Measurements from ENCODE around the gene MAST4. TPM values are rescaled to one million over a fixed set of nuclear protein-coding genes. Genes with fewer than 3 reads are reported as not detected.
"Not testable (repeated sequence)": the region's sequence is repeated elsewhere in the genome, so short reads cannot be mapped to it uniquely, and the experiment has no call there.

Gene MAST4
- total RNA-seq, 2 donors from 2014 or later = 11.0 to 11.5 TPM

GRCh38 chr5:67170767-67171166, 574.6 kb downstream of the MAST4 start:
- peaks cover 3% of the 10 kb centered on the region for H3K4me1 Mint-ChIP-seq
- H3K4me3 Mint-ChIP-seq = no peak overlapping the region
- H3K27ac Mint-ChIP-seq = no peak overlapping the region
- no peaks in the 10 kb centered on the region for H3K27me3 Mint-ChIP-seq (ENCODE audit: insufficient read depth)
- Histone ChIP-seq H3K27ac (ENCODE audit: low read depth, low read length) (no peak overlapping the region), H3K4me3 (ENCODE audit: low read length) (no peak overlapping the region), H3K9me3 (ENCODE audit: control insufficient read depth, low read length) (no peaks in the 10 kb centered on the region), H3K9ac (ENCODE audit: extremely low read depth, low read length, poor library complexity, severe bottlenecking) (no peak overlapping the region), H3K4me1 (ENCODE audit: control insufficient read depth, insufficient read depth, low read length) (no peaks in the 10 kb centered on the region), H3K27me3 (ENCODE audit: control insufficient read depth, insufficient read depth, low read length, poor library complexity, severe bottlenecking) (no peaks in the 10 kb centered on the region), H3K36me3 (ENCODE audit: control insufficient read depth, insufficient read depth, low read length) (no peaks in the 10 kb centered on the region)
- H3K9me3 Mint-ChIP-seq = no peaks in the 10 kb centered on the region
- no peak for DNase-seq
- 92 to 100% methylated on average over 2 to 3 of the region's 3 CpGs for WGBS, 2 experiments (ENCODE audit: insufficient coverage in 1 of 2, insufficient read length in 1 of 2)
- no peak for TF ChIP-seq CTCF (conservative IDR thresholded peaks at IDR 0.05)
- no peaks in the 10 kb centered on the region for H3K36me3 Mint-ChIP-seq (ENCODE audit: low read depth)

- H3K27ac Mint-ChIP-seq; H3K4me3 ChIP-seq (ENCODE audit: low read length); H3K9me3 ChIP-seq (ENCODE audit: control insufficient read depth, low read length); H3K36me3 Mint-ChIP-seq (ENCODE audit: low read depth); H3K27me3 ChIP-seq (ENCODE audit: control insufficient read depth, insufficient read depth, low read length, poor library complexity, severe bottlenecking); H3K4me1 ChIP-seq (ENCODE audit: control insufficient read depth, insufficient read depth, low read length); H3K27me3 Mint-ChIP-seq (ENCODE audit: insufficient read depth); H3K4me3 Mint-ChIP-seq; H3K4me1 Mint-ChIP-seq; H3K9ac ChIP-seq (ENCODE audit: extremely low read depth, low read length, poor library complexity, severe bottlenecking); DNase-seq; H3K36me3 ChIP-seq (ENCODE audit: control insufficient read depth, insufficient read depth, low read length); H3K27ac ChIP-seq (ENCODE audit: low read depth, low read length): not testable (repeated sequence)
- no CpG with 5 or more reads among the region's 2 CpGs for WGBS, 2 experiments (ENCODE audit: insufficient coverage in 1 of 2, insufficient read length in 1 of 2)
- H3K9me3 Mint-ChIP-seq = peaks cover 14% of the 10 kb centered on the region
Observed at GRCh38 chr5:67173351-67173750, 577.2 kb downstream of the MAST4 start.

- H3K4me3 Mint-ChIP-seq = no peak overlapping the region
- H3K9ac ChIP-seq (ENCODE audit: extremely low read depth, low read length, poor library complexity, severe bottlenecking) = no peak overlapping the region
Observed at GRCh38 chr5:67173959-67174358, 577.8 kb downstream of the MAST4 start.

More at GRCh38 chr5:67173959-67174358, 577.8 kb downstream of the MAST4 start:
- H3K4me1 ChIP-seq (ENCODE audit: control insufficient read depth, insufficient read depth, low read length) = no peaks in the 10 kb centered on the region
- Mint-ChIP-seq H3K27ac (no peak overlapping the region), H3K4me1 (no peaks in the 10 kb centered on the region), H3K36me3 (ENCODE audit: low read depth) (no peaks in the 10 kb centered on the region), H3K27me3 (ENCODE audit: insufficient read depth) (no peaks in the 10 kb centered on the region), H3K9me3 (peaks cover 14% of the 10 kb centered on the region)
- H3K4me3 ChIP-seq (ENCODE audit: low read length) = no peak overlapping the region
- TF ChIP-seq CTCF (conservative IDR thresholded peaks at IDR 0.05) = no peak
- H3K36me3 ChIP-seq (ENCODE audit: control insufficient read depth, insufficient read depth, low read length) = no peaks in the 10 kb centered on the region
- no peaks in the 10 kb centered on the region for H3K9me3 ChIP-seq (ENCODE audit: control insufficient read depth, low read length)
- DNase-seq = no peak
- H3K27ac ChIP-seq (ENCODE audit: low read depth, low read length) = no peak overlapping the region
- H3K27me3 ChIP-seq (ENCODE audit: control insufficient read depth, insufficient read depth, low read length, poor library complexity, severe bottlenecking) = no peaks in the 10 kb centered on the region
- 92 to 100% methylated on average over 1 of the region's 1 CpG for WGBS, 2 experiments (ENCODE audit: insufficient coverage in 1 of 2, insufficient read length in 1 of 2)

All from endodermal cell (in vitro differentiated cells).